Astrocyte of the cerebellum (primary cell): ENCODE results near the gene LRRFIP2.

Experiments
- DNase-seq: peaks from one replicate; pipeline ENCODE4 v3.0.0-alpha.2; 2011; ENCODE audit warnings: low read depth
- H3K4me3 ChIP-seq: 2 replicates; pipeline ENCODE4 v1.5.1; 2011; ENCODE audit warnings: mild to moderate bottlenecking, low read depth, low read length, moderate library complexity
- in situ Hi-C: cut with HindIII; loops from 2 replicates; pipeline ENCODE4 v1.10.0; 2017; ENCODE audit warnings: low sequenced_read_pairs
- TF ChIP-seq, protein P1 (sequence below): IDR thresholded peaks from 2 replicates; pipeline ENCODE4 v1.5.1; 2012; ENCODE audit warnings: low read length, low read depth, moderate library complexity, mild to moderate bottlenecking; ENCODE audit errors: missing control alignments

LRRFIP2 gene

GRCh38 chr3:37204314-37204713, 29.9 kb upstream of the LRRFIP2 start:
- no peak overlapping the region for H3K4me3 ChIP-seq
- DNase-seq, result no peak
- in situ Hi-C loops, result loop anchor here (25.0 kb wide), 1 partner anchor 167 kb away; no protein-coding TSS in a partner anchor
- TF ChIP-seq, protein P1, sequence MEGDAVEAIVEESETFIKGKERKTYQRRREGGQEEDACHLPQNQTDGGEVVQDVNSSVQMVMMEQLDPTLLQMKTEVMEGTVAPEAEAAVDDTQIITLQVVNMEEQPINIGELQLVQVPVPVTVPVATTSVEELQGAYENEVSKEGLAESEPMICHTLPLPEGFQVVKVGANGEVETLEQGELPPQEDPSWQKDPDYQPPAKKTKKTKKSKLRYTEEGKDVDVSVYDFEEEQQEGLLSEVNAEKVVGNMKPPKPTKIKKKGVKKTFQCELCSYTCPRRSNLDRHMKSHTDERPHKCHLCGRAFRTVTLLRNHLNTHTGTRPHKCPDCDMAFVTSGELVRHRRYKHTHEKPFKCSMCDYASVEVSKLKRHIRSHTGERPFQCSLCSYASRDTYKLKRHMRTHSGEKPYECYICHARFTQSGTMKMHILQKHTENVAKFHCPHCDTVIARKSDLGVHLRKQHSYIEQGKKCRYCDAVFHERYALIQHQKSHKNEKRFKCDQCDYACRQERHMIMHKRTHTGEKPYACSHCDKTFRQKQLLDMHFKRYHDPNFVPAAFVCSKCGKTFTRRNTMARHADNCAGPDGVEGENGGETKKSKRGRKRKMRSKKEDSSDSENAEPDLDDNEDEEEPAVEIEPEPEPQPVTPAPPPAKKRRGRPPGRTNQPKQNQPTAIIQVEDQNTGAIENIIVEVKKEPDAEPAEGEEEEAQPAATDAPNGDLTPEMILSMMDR, result no peak

GRCh38 chr3:37202035-37202434, 27.7 kb upstream of the LRRFIP2 start:
- no peak overlapping the region for H3K4me3 ChIP-seq
- TF ChIP-seq, protein P1, result no peak
- in situ Hi-C loops, result loop anchor here (25.0 kb wide), 1 partner anchor 165 kb away; no protein-coding TSS in a partner anchor
- DNase-seq, result no peak

DNA sequence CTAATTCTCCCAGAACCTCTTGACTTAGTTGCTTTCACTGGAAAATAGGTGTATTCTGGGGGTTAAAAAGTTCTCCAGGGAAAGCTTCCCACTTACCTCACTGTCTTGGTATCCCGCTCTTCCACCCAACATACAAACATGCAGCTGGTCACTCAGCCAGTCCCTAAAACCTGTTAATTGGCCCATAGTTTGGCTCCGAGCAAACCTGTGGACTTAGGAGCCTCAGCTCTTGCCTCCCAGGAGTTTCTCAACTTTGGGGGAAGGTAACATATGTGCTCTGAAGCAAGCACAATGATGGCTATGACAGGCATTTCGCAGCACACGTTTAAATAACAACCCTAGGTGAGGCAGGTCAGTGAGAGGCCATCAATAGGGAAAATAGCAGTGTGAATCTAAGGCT, 25.8 kb upstream of the LRRFIP2 start:
- H3K4me3 ChIP-seq, result no peak overlapping the region
- DNase-seq, result no peak
- in situ Hi-C loops, result loop anchor here (25.0 kb wide), 1 partner anchor 163 kb away; no protein-coding TSS in a partner anchor
- TF ChIP-seq, protein P1, result no peak

DNA sequence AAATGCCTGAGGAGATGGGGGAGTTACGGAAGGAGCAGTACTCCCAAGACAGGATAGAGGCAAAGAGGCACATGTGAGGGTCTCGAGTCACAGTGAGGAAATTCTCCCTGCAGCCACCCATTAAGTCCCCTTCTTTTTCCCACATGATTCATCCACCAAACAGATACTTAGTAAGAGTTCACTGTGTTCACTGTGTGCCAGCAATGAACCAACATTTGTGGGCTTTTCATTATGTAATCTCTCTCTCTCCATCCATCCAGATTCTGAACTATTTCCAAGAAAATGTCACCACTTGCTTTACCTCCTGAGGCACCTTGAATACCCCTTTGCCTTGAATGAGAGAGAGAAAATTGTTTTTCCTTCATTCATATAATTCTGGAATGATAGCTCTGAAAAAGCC, 24.6 kb upstream of the LRRFIP2 start:
- TF ChIP-seq, protein P1, result no peak
- DNase-seq, result no peak
- in situ Hi-C loops, result no loop called here
- H3K4me3 ChIP-seq, result no peak overlapping the region

DNA sequence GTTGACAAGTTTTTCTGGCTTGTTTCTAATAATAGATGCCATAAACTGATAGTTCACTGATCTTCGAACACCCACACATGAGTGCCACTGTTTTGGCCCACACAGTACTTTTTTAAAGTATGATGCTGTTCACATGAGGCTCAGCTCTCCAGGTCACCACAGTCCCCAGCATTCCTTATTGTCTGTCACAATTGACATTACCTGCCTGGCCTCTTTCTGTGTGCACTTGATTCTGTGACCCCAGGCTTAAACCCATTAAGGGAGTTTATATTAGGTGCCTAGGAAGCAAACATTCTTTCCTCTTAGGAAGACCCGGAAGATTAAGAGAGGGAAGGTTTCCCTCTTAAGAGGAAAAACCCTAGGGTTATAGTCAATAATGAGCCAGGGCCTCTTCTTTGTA, 24.2 kb upstream of the LRRFIP2 start:
- no peak overlapping the region for H3K4me3 ChIP-seq
- in situ Hi-C loops, result no loop called here
- DNase-seq, result no peak
- TF ChIP-seq, protein P1, result no peak

DNA sequence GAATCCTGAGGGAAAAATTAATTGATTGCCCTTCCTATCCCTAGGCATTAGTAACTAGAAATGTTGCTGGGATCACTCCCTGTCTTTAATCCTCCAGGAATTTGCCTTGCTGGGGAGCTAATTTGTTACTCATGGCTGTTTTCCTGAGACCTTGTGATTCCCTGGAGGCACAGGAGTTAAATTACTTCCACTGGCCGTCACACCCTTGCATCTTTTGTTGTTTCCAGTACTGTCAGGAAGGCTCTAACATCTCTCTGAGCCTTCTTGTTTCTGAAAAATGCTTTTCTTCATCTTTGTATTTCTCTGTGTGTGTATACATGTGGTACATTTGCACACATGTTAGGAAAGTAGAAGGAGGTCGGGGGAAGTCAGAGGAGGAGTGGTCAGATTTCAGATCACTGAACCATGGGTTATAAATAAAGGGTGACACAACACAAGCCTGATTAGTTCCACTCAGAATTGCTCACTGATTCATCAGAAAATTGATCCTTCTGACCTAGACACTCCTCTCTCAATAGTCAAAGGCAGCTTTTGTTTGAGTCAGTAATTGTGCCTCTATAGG, 23.5 kb upstream of the LRRFIP2 start:
- TF ChIP-seq, protein P1, result no peak
- no peak for DNase-seq
- in situ Hi-C loops, result no loop called here
- H3K4me3 ChIP-seq, result no peak overlapping the region
